Measurements from ENCODE around the gene TTLL11.
A peak's percentile ranks its signal among the peaks of the same experiment; 100 is the strongest.

Gene TTLL11

GRCh38 chr9:122106576-122106975 lies 13.5 kb upstream of the TTLL11 start:
- no peak for DNase-seq

DNA sequence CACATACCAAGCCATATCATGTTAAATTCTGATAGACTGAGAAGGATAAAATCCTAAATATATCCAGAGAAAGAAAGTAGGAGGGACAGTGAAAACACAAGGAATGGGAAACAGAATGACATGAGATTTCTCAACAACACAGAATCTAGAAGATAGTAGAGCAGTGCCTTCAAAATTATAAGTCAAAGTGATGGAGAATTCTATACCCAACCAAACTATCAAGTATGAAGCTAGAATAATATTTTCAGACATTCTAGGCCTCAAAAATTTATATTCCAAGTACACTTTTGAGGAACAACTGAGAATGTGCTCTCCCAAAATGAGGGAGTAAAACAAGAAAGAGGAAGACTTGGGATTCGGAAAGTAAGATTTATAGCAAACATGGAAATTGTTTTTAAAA lies 10.9 kb upstream of the TTLL11 start:
- DNase-seq = no peak

- no peak for DNase-seq
These were observed 9.0 kb upstream of the TTLL11 start for GRCh38 chr9:122102156-122102555.

- no peak for DNase-seq
These were observed 7.6 kb upstream of the TTLL11 start for GRCh38 chr9:122100756-122101155.

- no peak for DNase-seq
These were observed 6.3 kb upstream of the TTLL11 start for GRCh38 chr9:122099271-122099869.

GRCh38 chr9:122097679-122098315 lies 4.7 kb upstream of the TTLL11 start:
- DNase-seq = no peak

DNA sequence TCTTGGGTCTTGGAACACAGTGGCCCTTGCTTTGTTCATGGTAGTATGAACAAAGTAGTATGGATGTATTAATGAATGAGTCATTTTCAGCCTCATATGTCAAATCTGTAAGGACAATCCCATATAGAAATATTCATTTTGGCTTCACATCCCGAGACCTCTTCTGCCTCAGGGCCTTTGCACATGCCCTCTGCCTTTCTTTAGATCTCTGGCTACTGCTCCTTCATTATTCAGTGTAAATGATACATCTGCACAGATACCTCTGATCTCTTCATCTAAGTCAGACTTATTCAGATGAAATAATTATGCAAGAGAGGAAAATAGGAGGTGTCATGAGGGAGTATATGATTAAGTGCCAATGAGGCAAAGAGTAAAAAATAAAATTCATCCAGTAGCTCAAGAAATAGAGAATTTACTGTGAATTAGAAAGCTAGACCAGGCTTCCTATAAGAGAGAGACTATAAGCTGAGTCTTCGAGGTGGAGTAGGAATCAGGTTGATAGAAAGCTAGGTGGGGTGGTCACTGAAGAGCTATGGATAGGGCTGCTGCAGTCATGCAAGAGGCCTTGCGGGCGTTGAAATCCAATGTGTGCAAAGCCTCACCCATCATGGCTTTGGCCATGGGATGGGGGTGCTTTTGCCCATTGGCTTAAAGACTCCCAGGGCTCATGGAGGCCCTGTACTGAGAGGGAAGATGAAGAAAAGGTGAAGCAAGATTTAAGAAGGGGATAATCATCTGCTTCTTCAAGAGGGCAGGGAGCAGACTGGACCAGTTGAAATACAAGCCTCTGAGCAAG lies 3.7 kb upstream of the TTLL11 start:
- DNase-seq = no peak

DNA sequence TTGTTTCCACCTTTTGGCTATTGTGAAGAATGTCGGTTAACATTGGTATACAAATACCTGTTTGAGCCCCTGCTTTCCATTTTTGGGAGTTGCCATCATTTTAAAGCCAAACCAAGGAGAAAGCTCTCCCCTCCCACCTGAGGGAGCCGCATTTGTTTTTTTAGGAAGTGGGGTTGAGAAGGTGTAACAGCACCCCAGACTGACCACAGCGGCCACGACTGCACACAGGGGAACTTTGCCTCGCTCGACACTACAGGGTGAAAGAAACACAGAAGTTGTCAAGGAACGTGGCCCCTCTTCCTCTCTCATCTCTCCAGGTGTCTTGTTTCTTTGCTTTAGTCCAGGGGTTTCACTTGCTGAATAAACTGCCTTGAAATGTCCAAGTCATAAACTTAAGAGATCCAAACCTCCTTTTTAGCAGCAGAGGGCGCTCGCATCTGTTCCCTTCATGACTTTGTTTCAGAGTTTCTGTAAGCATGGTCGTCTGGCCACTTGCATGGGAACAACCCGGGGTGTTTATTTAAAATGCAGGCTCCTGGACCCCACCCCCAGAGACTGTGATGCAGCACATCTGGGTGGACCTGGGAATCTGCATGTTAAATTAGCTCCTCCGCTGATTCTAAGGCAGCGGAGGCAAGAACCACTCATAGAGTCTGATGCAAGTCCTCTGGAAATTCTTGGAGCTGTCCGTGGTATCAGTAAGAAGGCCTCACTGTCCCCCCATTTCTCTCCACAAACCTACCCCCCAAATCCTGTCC lies 2.1 kb upstream of the TTLL11 start:
- DNase-seq = no peak

GRCh38 chr9:122091682-122092592 lies 1.2 kb downstream of the TTLL11 start:
- no peak for DNase-seq

- DNase-seq = no peak
These were observed 2.1 kb downstream of the TTLL11 start for GRCh38 chr9:122090981-122091380.

DNA sequence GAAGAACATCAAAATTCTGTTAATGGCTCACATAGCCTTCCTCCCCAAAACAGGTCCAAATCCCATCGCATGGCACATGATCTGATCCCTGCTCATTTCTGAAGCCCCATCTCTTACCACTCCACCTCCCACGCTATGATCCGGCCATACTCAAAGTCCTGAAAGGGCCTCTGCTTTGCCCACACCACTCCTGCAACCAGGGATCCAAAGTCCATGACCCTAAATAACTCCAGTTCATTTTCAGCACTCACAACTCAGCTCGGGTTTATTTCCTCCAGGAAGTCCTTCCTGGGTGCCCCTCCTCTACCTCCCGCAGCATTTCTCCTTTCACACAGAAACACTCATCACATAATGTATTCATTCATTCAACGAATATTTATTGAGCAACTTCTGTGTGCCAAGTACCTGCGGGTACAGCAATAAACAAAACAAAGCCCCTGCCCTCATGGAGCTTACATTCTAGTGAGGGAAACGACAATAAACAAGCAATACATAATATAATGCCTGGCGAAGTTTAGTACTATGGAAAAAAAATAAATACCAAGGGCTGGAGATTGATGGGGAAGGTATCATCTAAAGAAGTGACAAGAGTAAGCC lies 2.7 kb downstream of the TTLL11 start:
- DNase-seq = no peak

DNA sequence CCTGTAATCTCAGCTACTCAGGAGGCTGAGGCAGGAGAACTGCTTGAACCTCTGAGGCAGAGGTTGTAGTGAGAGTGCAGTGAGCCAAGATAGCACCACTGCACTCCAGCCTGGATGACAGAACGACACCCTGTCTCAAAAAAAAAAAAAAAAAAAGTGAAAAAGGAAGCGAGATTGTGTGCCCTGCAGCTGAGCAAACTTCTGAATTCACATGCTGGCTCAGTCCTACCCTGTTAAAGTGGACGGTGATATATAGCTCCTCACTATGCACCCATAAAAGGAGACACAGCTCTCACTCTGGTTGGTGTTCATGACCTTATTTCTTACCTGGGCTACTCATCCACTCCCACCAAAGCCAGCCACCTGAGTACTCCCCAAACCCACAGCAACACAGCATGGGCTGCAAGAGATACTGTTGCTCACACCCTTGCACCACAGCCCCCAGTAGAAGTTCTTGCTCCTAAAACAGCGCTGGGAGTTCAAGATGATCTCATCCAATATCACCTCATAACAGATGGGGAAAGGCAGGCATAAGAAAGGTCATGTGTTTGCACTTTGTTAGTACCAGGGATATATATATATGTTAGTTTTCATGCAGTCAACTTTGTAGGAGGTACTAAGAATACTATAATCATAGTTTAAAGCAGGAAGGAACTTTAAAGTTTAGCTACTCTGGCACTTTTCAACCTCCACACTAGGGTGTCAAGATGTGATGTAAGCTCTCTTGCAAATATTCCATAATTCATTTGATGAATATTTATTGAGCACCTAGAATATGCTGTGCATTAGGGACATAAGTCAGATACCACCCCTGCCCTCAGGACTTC lies 4.0 kb downstream of the TTLL11 start:
- no peak for DNase-seq

DNA sequence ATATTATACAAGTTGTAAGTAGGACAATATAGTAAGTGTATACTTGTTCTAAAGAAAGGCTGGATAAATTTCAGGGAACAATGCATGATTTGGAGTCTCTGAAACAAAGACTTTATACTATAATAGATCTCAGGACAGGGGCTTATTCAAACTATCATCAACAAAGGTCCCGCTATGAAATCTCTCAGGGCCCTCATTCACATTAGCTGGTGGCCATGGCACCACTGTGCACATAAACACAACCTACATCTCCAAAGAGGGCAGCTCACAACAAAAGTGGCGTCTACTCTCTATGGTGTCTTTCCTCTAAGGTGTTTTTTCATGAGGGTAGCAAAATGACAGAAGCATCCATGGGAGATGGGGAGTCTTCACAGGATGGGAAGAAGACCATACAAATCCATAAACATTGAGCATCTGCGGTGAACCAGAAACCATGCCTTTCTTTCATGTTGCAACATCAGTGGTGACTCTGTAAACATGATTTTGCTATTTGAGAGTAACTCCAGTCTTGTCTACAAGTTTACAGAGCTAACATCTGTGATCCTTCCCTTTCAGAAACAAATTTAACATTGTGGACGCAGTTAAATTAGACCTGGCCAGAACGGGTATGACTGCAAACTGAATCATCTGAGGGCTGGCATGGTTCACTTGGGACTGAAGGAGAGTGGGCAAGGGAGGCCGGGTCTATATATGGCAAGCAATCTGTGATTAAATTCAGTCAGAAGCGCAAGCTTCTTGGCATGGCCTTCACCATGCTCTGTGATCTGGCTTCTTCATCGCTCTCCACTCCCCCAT lies 5.5 kb downstream of the TTLL11 start:
- peak; percentile 8 for DNase-seq

DNA sequence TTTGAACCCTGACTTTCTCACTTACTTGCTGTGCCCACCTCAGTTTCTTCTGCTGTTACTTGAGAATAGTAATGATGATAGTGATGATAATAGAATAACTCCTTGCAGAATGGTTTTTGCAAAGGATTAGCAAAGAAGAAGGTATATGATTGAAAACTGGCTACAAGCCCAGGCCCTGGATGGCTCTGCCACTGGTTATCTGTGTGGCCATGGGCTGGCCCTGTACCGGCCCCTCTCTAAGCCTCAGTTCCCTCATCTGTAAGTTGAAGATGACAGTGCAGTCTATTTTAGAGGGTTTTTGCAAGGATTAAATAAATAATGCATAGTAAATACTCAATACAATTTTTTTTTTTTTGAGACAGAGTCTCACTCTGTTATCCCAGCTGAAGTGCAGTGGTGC lies 6.2 kb downstream of the TTLL11 start:
- DNase-seq = no peak

DNA sequence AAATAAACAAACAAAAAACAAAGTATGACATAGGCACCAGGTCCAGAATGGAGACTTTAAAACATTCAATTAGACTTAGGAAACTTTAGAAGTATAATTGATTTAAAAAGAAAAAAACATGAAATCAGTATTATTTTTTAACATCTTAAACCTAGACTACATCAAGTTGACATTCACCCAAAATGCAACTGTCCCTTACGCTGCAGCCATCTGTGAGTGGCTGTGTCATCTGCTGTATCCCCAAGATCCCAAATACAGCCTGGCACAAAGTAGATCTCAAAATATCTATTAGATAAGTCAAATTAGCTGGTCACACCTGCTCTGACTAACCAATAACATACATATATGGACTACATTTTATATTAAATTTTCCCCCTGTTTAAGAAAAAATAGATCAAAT lies 7.8 kb downstream of the TTLL11 start:
- DNase-seq = no peak

DNA sequence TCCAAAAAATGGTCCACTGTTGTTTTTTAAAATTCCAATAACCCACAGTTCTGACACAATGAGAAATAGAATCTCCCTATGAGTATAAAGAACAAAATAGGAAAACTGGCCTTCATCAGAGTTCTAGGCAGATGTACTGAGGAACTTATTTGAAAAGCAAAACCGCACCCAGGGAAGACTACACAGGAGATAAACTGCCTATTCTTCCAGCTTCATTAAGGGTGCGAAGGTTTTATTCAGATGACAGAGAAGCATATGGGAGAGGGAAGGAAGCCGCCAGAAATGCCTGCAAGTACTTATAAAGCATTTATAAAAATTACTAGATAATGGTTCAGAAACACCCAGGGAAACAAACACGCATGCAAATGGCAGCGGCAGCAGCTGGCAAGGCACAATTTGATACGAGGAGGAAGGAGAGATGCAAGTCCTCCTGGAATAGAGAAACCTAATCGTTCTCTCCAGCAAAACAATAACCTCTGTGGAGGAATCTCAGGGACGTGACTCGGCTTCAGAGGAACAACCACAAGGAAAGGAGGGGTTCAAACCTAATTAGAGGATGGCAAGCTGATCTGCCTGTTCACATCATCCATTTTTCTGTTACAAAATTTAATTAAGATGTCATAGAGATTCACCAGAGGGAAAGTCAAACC lies 9.0 kb downstream of the TTLL11 start:
- no peak for DNase-seq

DNA sequence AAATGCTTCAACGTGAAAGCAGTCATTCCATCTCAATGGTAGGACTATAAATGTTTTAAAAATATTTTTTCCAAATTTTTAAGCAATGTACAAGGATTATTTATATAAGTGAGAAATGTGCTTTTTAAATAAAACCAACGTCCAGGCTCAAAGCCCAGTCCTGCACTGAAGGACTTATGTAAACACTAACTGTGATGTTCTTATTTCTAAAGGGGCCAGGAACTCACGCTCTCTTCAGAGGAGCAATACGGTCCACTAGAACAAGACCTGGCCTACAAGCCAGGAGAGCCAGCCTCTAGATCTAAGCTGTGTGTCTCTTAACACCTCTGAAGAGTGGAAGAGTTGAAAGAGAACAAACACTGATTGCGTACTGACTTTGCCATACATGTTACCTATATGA lies 12.1 kb downstream of the TTLL11 start:
- no peak for DNase-seq

DNA sequence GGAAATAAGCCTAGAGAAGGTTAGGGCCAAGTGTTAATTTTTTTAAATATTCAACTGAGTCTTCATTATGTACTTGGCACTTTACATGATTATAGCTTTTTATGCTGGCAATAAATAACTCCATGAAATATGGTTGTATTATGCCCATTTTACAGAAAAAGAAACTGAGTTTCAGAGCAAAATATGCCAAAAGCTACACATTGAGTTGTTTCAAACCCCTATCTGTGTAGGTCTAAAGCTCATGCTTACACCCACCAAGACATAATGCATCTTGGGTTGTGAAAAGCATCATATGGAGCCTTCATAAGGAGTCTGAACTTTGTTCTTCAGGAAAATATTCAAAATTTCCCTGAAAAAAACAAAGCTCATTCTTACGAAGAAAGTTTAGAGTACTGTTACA lies 14.6 kb downstream of the TTLL11 start:
- no peak for DNase-seq

- no peak for DNase-seq
These were observed 16.3 kb downstream of the TTLL11 start for GRCh38 chr9:122076773-122077172.

DNA sequence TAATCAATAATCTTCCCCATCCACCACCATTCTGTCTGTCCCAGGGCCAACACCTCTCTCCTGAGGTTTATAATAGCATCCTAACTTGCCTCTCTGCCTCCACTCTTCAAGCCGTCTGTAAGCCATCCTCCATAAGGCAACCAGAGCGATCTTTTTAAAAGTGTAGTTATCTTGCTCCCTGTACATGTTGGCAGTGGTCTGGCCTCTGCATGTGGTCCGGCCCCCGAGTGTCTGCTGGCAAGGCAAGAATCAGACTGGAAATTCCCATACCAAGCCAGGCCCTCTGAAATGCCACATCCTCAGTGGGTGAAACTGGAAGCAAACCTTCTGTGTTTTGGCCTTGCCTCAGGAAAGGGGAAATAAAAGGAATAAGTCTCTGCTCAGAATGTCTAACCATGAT lies 17.0 kb downstream of the TTLL11 start:
- DNase-seq = no peak

Measured in DMS 273 treated with DMSO at 0.1 percent for 48 hours (cell line).